ENCODE data around the gene WDR49.

WDR49 gene

GRCh38 chr3:167559924-167560323, 93.8 kb downstream of the WDR49 start:
- Histone ChIP-seq H3K27ac (no peak overlapping the region), H3K4me3 (no peak overlapping the region)
- no peak for DNase-seq (ENCODE audit: low spot score)
- TF ChIP-seq, protein P1, sequence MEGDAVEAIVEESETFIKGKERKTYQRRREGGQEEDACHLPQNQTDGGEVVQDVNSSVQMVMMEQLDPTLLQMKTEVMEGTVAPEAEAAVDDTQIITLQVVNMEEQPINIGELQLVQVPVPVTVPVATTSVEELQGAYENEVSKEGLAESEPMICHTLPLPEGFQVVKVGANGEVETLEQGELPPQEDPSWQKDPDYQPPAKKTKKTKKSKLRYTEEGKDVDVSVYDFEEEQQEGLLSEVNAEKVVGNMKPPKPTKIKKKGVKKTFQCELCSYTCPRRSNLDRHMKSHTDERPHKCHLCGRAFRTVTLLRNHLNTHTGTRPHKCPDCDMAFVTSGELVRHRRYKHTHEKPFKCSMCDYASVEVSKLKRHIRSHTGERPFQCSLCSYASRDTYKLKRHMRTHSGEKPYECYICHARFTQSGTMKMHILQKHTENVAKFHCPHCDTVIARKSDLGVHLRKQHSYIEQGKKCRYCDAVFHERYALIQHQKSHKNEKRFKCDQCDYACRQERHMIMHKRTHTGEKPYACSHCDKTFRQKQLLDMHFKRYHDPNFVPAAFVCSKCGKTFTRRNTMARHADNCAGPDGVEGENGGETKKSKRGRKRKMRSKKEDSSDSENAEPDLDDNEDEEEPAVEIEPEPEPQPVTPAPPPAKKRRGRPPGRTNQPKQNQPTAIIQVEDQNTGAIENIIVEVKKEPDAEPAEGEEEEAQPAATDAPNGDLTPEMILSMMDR (IDR thresholded peaks at IDR 0.05): no peak

GRCh38 chr3:167554898-167555297, 98.8 kb downstream of the WDR49 start:
- TF ChIP-seq, protein P1 (IDR thresholded peaks at IDR 0.05): no peak
- H3K4me3 ChIP-seq: no peak overlapping the region
- DNase-seq (ENCODE audit: low spot score): no peak
- no peak overlapping the region for H3K27ac ChIP-seq

GRCh38 chr3:167538081-167538480, 115.7 kb downstream of the WDR49 start:
- H3K27ac ChIP-seq: no peak overlapping the region
- DNase-seq (ENCODE audit: low spot score): no peak
- TF ChIP-seq, protein P1 (IDR thresholded peaks at IDR 0.05): no peak

GRCh38 chr3:167521006-167521355, 132.8 kb downstream of the WDR49 start:
- no peak for DNase-seq (ENCODE audit: low spot score)
- Histone ChIP-seq H3K4me3 (no peak overlapping the region), H3K27ac (no peak overlapping the region)
- TF ChIP-seq, protein P1 (IDR thresholded peaks at IDR 0.05): no peak

More at GRCh38 chr3:167538081-167538480, 115.7 kb downstream of the WDR49 start:
- H3K4me3 ChIP-seq: no peak overlapping the region

DNA sequence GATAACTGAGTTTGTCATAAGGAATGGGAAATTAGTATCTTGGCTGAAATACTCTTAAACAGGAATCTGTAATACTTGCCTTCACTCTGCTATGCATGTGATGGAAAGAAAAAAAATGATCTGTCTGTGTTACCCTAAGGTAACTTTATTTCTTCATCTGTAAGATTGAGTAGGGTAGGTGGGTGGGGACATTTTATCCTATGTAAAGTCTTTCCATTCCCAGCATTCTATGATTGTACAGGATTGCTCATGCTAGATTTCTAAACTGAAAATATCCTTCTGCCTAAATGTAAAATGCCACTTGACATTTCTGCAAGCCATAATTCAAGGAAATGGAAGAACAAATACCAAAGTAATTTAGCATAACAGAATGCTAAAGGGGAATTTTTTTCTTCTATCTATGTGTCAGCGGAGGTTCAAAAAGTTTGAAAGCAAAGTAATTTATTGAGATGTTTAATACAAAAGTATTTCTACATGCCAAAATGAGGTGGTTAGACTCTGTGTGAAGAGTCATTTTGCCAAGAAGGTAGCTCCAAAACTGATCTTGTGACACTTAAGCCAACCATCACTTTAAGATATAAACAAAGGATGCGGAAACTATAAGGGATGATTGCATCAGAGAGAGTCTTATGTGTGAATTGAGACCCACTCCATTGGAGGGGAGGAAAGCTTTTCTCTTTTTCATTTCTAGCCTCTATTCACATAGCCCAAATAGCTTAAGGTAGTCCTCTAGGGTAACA, 133.3 kb downstream of the WDR49 start:
- no peak overlapping the region for H3K27ac ChIP-seq
- H3K4me3 ChIP-seq: no peak overlapping the region
- DNase-seq (ENCODE audit: low spot score): no peak
- TF ChIP-seq, protein P1 (IDR thresholded peaks at IDR 0.05): no peak

GRCh38 chr3:167507954-167508353, 145.8 kb downstream of the WDR49 start:
- TF ChIP-seq, protein P1 (IDR thresholded peaks at IDR 0.05): no peak
- H3K27ac ChIP-seq: no peak overlapping the region
- DNase-seq (ENCODE audit: low spot score): no peak
- H3K4me3 ChIP-seq: no peak overlapping the region

GRCh38 chr3:167502401-167502800, 151.3 kb downstream of the WDR49 start:
- Histone ChIP-seq H3K4me3 (no peak overlapping the region), H3K27ac (no peak overlapping the region)
- TF ChIP-seq, protein P1 (IDR thresholded peaks at IDR 0.05): no peak
- DNase-seq (ENCODE audit: low spot score): no peak

Data from coronary artery (tissue), 2 donors.